Measurements from ENCODE around the gene C20orf141. TPM values are rescaled to one million over a fixed set of nuclear protein-coding genes. Genes with fewer than 3 reads are reported as not detected.

C20orf141 gene
- total and polyA plus RNA-seq, 10 of the 15 experiments (the other 5 are each of a cell fraction or from before 2014, with no cell fraction given): not detected

DNA sequence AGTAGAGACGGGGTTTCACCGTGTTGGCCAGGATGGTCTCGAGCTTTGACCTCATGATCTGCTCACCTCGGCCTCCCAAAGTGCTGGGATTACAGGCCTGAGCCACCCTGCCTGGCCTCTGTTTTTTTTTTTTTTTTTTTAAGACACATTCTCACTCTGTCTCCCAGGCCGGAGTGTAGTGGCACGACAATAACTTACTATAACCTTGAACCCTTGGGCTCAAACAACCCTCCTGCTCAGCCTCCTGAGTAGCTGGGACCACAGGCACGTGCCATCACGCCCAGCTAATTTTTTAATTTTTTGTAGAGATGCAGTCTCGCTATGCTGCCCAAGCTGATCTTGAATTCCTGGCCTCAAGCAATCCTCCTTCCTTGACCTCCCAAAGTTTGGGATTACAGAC lies 41.0 kb upstream of the C20orf141 start:
- no peak overlapping the region for H2AFZ ChIP-seq (ENCODE audit: control insufficient read depth, low read depth, low read length)
- intact Hi-C loops (cut with micrococcal nuclease; ENCODE audit: unreplicated experiment) (no loop called here), in situ Hi-C loops (cut with MboI) (no loop called here)
- H3K36me3 ChIP-seq (ENCODE audit: control insufficient read depth in 2 of 2, insufficient read depth in 2 of 2, low read length in 1 of 2): no peaks in the 10 kb centered on the region
- H4K20me1 ChIP-seq (ENCODE audit: control insufficient read depth, insufficient read depth): no peaks in the 10 kb centered on the region
- TF ChIP-seq LARP7 (IDR thresholded peaks at IDR 0.05) (no peak), SREBF1 (IDR thresholded peaks at IDR 0.05; ENCODE audit: low read length) (no peak), IRF4 (IDR thresholded peaks at IDR 0.05; ENCODE audit: low read depth, low read length) (no peak), CBX3 (IDR thresholded peaks at IDR 0.05; ENCODE audit: borderline replicate concordance, low read depth) (no peak), FOXK2 (IDR thresholded peaks at IDR 0.05) (no peak), DPF2 (IDR thresholded peaks at IDR 0.05) (no peak), SIN3A (IDR thresholded peaks at IDR 0.05; ENCODE audit: low read depth, low read length) (no peak), NFXL1 (IDR thresholded peaks at IDR 0.05; ENCODE audit: borderline replicate concordance) (no peak), ETV6 (conservative IDR thresholded peaks at IDR 0.05 in 1 of 2, IDR thresholded peaks at IDR 0.05 in 1 of 2; ENCODE audit: borderline replicate concordance in 1 of 2, low read depth in 1 of 2) (no peak), ZBED1 (IDR thresholded peaks at IDR 0.05; ENCODE audit: borderline replicate concordance) (no peak), POU2F2 (IDR thresholded peaks at IDR 0.05; ENCODE audit: borderline replicate concordance, low read depth, low read length) (no peak)
- TF ChIP-seq, protein P1, sequence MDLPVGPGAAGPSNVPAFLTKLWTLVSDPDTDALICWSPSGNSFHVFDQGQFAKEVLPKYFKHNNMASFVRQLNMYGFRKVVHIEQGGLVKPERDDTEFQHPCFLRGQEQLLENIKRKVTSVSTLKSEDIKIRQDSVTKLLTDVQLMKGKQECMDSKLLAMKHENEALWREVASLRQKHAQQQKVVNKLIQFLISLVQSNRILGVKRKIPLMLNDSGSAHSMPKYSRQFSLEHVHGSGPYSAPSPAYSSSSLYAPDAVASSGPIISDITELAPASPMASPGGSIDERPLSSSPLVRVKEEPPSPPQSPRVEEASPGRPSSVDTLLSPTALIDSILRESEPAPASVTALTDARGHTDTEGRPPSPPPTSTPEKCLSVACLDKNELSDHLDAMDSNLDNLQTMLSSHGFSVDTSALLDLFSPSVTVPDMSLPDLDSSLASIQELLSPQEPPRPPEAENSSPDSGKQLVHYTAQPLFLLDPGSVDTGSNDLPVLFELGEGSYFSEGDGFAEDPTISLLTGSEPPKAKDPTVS (IDR thresholded peaks at IDR 0.05; ENCODE audit: low read depth, low read length): no peak
- TF ChIP-seq, protein P2, sequence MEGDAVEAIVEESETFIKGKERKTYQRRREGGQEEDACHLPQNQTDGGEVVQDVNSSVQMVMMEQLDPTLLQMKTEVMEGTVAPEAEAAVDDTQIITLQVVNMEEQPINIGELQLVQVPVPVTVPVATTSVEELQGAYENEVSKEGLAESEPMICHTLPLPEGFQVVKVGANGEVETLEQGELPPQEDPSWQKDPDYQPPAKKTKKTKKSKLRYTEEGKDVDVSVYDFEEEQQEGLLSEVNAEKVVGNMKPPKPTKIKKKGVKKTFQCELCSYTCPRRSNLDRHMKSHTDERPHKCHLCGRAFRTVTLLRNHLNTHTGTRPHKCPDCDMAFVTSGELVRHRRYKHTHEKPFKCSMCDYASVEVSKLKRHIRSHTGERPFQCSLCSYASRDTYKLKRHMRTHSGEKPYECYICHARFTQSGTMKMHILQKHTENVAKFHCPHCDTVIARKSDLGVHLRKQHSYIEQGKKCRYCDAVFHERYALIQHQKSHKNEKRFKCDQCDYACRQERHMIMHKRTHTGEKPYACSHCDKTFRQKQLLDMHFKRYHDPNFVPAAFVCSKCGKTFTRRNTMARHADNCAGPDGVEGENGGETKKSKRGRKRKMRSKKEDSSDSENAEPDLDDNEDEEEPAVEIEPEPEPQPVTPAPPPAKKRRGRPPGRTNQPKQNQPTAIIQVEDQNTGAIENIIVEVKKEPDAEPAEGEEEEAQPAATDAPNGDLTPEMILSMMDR (IDR thresholded peaks at IDR 0.05 in 2 of 3, conservative IDR thresholded peaks at IDR 0.05 in 1 of 3; ENCODE audit: control insufficient read depth in 2 of 3, extremely low read depth in 1 of 3, insufficient read depth in 1 of 3, low read depth in 3 of 3, low read length in 3 of 3): no peak
- TF ChIP-seq, protein P3, sequence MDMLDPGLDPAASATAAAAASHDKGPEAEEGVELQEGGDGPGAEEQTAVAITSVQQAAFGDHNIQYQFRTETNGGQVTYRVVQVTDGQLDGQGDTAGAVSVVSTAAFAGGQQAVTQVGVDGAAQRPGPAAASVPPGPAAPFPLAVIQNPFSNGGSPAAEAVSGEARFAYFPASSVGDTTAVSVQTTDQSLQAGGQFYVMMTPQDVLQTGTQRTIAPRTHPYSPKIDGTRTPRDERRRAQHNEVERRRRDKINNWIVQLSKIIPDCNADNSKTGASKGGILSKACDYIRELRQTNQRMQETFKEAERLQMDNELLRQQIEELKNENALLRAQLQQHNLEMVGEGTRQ (IDR thresholded peaks at IDR 0.05; ENCODE audit: borderline replicate concordance, low read depth, low read length): no peak
- TF ChIP-seq, protein P4, sequence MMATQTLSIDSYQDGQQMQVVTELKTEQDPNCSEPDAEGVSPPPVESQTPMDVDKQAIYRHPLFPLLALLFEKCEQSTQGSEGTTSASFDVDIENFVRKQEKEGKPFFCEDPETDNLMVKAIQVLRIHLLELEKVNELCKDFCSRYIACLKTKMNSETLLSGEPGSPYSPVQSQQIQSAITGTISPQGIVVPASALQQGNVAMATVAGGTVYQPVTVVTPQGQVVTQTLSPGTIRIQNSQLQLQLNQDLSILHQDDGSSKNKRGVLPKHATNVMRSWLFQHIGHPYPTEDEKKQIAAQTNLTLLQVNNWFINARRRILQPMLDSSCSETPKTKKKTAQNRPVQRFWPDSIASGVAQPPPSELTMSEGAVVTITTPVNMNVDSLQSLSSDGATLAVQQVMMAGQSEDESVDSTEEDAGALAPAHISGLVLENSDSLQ (IDR thresholded peaks at IDR 0.05): no peak
- TF ChIP-seq, protein P5, sequence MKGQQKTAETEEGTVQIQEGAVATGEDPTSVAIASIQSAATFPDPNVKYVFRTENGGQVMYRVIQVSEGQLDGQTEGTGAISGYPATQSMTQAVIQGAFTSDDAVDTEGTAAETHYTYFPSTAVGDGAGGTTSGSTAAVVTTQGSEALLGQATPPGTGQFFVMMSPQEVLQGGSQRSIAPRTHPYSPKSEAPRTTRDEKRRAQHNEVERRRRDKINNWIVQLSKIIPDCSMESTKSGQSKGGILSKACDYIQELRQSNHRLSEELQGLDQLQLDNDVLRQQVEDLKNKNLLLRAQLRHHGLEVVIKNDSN (IDR thresholded peaks at IDR 0.05; ENCODE audit: borderline replicate concordance, extremely low read length, insufficient read depth, low read depth, low read length): no peak
- H3K9me3 ChIP-seq (replicated peaks; ENCODE audit: control insufficient read depth, insufficient read depth, low read length): peaks cover 9% of the 10 kb centered on the region
- WGBS (ENCODE audit: insufficient coverage, insufficient replicate concordance, low lambda C conversion rate, missing lambda C conversion rate): 50% methylated on average over 9 of the region's 9 CpGs
- H3K9ac ChIP-seq (ENCODE audit: control insufficient read depth, insufficient read depth, low read length): no peak overlapping the region
- ChIA-PET SMC1A (ENCODE audit: uncharacterized antibody, unreplicated experiment) (no interaction called here), CTCF (interaction anchor here (0.6 kb wide), 1 partner anchor 159 kb away, joined by 4 read pairs; no protein-coding TSS in a partner anchor), RAD21 (ENCODE audit: unreplicated experiment) (no interaction called here), POLR2A (interaction anchor here (0.7 kb wide), 2 partner anchors 16 to 1541 kb away, joined by 3 to 4 read pairs; no protein-coding TSS in a partner anchor)
- BruUV-seq (replicated peaks): no TSS peak
- H3K79me2 ChIP-seq (ENCODE audit: control insufficient read depth, insufficient read depth, low read length): no peaks in the 10 kb centered on the region
- no peak for FAIRE-seq
- H3K4me1 ChIP-seq (ENCODE audit: control insufficient read depth, insufficient read depth, low read length): peaks cover 13% of the 10 kb centered on the region
- no peak for DNase-seq (ENCODE audit: low read depth, low spot score)
- no peak overlapping the region for H3K4me3 ChIP-seq
- H3K27ac ChIP-seq (ENCODE audit: control insufficient read depth, insufficient read depth): no peak overlapping the region
- no peak for ATAC-seq
- H3K4me2 ChIP-seq (ENCODE audit: control insufficient read depth, insufficient read depth): no peak overlapping the region
- H3K27me3 ChIP-seq (replicated peaks in 1 of 2; ENCODE audit: control insufficient read depth in 2 of 2, insufficient read depth in 2 of 2, low read length in 1 of 2): no peaks in the 10 kb centered on the region; a peak in 2 of 4 replicates
